Hepatic stellate cell (primary cell): Measurements from ENCODE around the gene SCN4A.
"Not testable (repeated sequence)": the region's sequence is repeated elsewhere in the genome, so short reads cannot be mapped to it uniquely, and the experiment has no call there.

ENCODE experiments used
- DNase-seq: peaks from one replicate; pipeline ENCODE4 v3.0.0; 2011; ENCODE audit warnings: low spot score

The SCN4A gene

DNA sequence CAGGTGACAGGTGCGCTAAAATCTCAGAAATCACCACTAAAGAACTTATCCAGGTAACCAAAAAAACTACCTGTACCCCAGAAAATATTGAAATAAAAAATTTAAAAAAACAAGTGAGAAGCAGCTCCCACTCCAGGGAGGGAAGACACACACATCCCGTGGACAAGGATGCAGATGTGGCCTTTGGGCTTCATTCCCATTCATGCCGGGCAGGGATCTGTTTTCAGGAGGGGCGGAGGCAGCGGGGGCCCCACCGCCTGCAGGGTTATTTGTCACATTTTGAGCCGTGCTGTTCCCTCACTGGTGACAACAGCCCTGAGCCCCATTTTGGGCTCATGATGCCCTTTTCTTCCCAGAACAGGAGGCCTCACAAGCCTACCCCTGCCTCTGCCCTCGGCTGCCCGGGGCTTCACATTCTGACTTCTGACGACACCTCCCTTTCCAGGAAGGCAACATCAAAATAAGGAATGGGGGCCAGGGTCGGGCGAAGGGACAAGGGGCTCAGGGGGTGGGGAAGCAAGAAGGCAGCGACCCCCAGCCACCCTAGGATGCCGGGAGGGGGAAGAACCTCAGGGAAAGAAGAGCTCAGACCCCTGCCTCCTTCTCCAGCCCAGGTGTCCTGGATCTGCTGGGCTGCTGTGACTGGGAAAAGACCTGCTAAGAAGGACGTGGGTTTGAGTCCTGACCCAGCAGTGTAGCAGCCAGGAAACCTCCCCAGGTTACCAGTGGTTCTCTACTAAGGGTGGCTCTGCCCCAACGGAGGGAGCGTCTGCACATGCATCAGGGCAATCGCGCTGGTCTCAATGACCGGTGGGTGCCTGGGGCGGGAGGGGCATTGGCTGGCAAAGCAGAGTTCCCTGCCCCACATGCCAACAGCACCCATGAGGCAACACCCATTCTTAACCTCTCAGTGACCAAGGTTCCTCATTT lies 38.3 kb downstream of the SCN4A start:
- no peak for DNase-seq

DNA sequence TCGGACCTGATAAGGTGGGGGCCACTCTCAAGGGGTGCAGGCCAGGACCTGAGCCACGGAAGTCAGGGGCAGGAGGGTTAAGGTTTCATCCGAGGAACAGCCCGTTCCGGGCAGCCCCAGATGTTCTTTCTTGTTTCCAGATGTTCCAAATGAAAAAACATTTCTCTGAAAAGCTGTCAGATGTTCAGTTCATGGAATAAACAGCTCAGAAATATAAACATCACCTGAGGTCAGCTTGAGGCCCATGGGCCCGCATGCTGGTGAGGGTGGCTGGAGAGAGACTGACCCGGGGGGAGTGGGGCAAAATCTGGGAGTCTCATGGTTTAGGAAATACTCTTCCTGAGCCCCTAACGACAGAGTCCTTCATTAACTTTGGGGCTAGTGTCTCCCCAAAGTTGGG lies 39.1 kb downstream of the SCN4A start:
- no peak for DNase-seq

DNA sequence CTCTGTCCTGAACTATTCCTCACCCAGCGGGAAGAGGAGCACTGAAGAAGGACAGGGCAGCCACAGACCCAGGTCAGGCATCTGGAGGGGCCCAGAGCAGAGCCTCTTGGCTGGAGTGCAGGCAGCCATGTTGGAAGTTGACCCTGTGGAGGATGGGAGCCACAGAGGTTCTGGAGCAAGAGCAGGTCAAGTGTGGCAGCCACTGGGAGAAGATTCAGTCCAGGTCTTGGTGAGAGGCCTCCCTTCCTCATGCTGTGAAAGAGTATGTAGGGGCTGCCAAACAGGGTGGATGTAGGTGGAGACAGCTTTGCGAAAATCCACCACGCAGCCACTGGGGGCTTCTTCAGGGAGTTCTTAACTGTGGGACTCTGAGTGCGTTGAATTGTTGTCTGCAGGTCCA lies 40.0 kb downstream of the SCN4A start:
- DNase-seq, result no peak

DNA sequence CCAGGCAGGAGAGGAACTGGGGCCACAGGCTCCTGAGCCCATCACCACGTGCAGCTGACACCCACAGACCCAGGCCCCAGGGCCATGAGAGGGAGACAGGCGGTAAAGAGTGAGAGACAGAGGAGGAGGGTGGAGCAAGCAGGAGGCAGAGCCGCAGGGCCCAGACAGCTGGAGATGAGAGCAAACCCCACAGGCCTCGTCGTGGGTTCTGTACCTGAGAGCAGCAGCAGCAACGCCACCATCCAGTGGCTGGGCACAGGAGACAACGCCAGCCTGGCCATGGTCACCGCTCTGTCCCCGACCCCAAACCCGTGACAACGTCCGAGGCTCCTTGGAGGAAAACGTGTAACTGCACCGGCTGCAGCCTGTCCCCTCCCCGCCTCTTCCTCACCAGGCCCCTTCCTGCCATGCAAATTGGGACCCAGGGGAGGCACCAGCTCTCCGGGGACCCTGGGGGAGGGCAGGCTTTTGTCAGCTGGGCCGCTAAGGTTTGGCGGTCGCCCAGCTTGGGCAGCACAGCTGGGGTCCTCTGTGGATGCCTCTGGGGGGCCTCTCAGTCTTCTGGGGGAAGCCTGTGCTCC lies 40.6 kb downstream of the SCN4A start, which contains the start of gene CD79B:
TSS of gene CD79B (minus strand) at position 351 of the 581 bp plus-strand sequence. CDS start at position 281, 70 bp downstream.
- DNase-seq, result no peak

DNA sequence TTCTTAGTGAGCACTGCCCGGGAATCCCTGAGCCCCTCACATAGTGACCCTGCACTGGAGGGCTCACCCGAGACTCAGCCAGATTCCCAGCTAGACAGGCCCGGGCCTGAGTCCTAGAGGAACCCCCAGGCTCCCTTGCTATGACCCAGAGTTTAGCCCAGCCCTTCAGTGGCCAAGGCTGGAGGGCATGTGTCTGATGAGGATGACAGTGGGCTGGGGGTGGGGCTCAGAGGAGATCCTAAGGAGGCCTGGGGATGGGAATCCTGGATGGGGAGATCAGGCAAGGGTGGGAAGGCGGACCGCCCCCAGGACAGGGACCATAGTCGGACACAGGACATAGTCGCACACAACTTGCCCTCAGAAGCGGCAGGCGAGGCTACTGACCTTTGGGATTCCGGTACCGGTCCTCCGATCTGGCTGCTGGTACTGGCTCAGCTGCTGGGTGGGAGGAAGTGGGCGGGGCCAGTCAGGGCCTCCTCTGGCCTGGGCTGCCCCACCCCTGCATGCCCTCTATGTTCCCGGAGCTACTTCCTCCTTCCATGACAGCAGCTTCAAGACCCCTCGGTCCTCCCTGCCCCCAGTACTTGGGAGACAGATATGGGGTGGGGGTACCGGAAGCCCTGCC lies 41.7 kb downstream of the SCN4A start:
- DNase-seq, result peak; percentile 56

DNA sequence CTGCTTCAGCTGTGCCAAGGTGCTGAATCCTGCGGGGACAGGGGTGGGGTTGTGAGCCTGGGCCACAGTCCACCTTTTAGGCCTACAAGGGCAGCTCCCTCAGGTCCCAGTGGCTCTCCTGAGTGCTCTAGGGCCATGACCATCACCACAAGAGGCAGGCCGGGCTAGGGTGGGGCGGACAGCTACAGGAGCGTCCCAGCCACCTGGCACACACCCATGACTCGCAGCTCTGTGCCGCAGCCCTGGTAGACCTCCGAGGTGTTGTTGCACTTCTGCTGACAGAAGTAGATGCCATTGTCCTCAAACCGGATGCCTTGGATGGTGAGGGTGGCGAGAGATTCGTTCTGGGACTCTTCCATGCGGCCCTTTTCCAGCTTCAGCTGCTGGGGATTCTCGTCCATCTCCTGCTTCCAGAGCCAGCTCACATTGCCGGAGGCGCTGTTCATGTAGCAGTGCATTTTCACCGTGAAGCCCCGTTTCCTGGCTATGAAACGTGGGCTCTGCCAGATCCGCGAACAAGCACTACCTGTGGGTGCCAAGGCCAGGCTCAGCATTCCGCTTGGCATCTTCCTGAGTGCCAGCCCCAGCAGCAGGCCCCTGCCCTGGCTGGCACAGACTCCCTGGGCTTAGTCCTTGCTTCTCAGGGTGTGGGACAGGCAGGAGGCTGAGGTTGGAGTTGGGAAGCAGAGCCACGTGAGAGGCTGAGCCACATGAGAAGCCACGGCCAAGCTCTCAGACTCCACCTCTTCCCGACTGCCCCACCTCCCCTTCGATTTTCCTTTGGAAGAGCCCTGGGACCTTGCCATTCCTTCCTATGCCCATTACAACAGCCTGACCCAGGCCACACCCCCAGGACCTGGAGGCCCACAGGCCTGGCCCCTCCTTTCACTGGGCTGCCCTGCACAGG lies 42.6 kb downstream of the SCN4A start:
- no peak for DNase-seq

DNA sequence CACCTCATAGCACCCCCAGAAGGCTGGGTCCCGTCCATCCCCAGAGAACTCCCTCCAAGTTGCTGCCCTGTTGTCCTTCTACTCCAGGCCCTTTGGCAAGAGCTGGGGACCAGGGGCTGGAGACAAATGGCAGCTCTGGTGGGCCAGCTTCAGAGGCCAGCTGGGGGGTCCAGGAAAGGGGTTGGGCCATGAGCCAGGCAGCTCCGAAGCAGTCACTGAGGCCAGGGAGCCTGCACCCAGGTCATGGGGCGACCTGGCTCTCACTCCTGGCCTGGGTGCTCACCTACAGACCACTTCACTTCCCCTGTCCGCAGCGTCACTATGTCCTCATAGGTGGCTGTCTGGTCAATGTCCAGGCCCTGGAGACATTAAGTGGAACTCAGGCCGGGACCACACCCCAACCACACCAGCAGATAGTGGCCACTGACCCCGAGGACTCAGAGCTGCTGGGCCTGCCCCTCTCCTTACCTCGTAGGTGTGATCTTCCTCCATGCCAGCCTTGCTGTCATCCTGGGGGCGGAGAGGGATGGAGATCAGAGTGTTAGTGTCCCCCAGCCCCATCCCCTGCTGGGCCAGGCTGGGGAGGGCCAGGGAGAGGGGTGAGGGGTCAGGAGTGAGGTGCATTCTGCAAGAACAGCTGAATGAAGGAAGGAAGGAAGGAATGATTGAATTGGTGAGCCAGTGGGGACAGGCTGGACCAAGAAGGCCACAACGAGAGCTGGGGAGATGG lies 43.6 kb downstream of the SCN4A start:
- no peak for DNase-seq

DNA sequence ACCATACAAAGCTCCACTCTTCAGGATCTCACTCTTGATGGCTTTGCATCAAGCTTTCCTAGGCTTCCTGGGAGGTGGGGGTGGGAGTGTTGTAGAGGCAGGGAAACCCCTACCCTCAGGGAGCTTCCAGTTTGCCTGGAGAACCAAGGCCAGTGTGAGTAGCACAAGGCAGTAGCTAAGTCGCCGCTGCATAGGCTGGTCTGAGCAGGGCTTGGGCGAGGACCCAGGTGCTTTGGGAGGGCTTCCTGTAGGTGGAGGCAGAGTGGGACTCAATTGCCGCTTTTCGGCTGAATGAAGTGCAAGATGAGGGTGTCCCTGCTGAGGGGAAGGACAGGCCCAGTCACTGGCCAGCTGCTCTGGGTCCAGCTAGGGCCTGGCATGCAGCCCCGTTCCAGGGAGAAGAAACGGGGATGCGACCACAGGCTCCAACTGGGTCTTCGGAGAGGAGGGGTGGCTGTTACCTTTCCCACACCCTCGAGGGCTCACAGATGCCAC lies 44.5 kb downstream of the SCN4A start:
- no peak for DNase-seq

DNA sequence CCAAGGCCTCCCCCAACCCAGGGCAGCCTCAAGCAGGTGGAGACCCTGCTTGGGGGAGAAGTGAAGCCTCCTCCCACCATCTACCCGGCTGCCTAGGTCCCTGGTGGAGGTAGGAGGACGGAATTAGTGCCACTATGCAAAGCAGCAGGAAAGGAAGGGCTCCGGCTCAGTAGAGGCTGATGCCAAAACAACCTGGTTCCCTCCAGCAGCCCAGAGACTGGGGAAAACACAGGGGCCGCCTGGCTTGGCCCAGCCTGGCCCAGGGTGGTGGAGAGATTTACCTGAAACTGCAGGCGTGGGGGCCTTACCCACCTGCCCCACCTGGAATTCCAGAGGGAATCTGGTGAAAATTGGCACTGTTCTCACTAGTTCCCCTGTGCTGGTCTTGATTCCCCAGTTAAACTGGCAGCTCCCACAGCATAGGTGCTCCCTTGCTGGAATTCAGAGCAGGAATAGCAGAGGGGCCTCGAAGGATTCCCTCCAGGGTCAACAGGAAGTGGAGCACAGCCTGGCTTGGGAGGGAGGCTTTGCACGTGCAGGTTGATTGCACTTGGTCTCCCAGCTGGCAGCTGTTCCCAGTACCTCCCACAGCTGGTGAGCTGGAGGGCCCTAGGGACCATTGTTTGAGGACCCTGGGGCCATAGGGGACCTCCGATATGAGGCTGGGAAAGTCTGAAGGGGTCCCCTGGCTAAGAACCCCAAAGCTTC lies 45.1 kb downstream of the SCN4A start:
- DNase-seq, result no peak

DNA sequence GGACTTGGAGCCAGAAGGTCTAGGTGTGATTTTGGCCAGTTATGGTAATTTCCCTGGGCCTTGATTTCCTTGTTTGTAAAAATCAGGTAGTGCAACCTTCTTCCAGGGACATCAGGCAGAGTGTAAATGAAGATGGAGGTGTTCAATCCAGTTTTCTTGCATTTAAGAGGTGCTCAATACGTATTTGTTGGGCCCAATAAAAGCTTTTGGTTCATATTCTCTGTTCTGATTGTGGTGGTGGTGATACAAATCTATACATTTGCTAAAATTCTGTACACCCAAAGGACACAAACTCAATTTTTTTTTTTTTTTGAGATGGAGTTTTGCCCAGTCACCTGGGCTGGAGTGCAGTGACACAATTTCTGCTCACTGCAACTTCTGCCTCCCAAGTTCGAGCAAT lies 46.6 kb downstream of the SCN4A start:
- DNase-seq, result no peak

DNA sequence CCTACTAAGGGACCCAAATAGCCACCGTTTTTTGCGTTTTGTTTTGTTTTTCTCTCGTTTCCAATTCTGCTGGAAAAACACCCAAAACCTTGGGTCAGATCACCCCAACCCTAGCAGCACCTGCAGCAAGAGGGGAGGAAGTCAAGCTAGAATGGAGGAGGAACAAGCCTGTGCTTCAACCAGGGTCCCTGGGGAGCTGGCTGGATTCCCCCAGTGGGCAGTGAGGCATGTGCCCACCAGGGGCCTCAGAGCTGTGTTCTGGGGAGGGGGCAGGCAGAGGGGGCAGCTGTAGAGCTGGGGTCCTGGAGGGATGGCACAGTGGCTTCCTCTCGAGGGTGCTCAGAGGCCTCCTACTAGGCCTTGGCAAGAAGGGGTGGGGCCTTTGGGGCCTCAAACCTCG lies 47.1 kb downstream of the SCN4A start:
- DNase-seq, result no peak

DNA sequence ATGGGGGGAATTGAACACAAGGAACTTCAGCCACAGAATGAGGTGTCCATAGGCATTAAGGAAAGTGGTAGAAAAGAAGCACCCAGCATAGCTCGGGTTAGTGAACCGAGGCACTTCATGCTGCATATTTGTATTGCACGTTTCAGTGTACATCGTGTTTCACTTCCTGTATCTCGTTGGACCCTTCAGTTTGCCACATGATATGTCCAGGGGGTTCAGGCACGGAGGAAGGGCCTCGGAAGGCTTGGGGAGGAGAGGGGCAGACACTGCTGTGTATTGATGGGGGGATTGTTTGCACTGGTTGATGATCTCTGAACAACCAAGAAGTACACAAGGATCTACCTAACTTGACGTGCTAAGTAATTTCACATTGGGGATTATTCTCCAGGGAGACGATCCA lies 50.3 kb downstream of the SCN4A start:
- DNase-seq, result not testable (repeated sequence)

DNA sequence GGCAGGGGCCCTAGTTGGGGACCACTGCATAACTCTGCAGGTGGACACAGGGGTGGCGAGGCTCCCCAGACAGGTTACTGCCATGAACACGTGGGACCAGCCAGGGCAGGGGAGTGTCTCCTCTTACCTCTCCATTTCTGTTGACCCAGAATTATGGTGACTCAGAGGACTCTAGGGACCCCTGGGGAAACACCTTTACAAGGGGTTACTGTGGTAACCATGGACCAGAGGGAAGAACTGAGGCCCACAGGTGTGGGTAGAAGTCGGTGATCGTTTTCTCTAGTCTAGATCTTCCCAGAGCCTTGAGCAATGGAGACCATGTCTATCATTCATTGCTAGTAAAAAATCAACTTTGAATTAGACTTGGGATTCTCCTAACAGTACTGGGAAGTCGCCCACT lies 51.9 kb downstream of the SCN4A start:
- DNase-seq, result not testable (repeated sequence)

DNA sequence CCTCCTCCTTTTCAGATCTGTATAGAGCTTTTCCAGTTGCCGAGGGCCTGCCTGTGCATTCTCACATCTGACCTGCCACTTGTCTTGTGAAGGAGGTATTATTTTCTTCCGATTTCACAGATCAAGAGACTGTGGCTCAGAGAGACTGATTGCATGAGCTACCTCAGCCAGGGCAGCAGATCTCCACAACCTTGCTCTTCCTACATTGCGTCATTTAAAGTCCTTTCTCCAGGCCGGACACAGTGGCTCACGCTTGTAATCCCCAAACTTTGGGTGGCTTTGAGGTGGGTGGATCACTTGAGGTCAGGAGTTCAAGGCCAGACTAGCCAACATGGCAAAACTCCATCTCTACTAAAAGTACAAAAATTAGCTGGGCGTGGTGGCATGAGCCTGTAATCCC lies 52.7 kb downstream of the SCN4A start:
- DNase-seq, result not testable (repeated sequence)

DNA sequence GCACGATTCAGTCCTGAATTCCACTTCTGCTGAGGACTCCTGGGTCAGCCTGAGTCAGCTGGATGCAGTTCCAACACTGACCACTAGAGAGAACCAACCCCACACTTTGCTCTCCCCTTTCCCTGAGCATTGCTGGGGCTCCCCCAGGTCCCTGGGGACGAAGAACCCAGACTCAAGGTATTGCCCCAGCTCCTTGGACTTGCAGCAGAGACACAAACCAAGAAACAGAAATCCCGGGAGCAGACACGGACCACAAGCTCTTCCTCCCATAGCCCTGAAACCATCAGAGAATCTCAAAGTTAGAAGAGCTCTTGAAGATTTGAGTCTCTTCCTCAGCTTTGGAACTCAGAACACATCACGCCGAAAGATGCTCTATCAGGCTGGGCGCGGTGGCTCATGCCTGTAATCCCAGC lies 53.4 kb downstream of the SCN4A start:
- DNase-seq, result peak; percentile 79

DNA sequence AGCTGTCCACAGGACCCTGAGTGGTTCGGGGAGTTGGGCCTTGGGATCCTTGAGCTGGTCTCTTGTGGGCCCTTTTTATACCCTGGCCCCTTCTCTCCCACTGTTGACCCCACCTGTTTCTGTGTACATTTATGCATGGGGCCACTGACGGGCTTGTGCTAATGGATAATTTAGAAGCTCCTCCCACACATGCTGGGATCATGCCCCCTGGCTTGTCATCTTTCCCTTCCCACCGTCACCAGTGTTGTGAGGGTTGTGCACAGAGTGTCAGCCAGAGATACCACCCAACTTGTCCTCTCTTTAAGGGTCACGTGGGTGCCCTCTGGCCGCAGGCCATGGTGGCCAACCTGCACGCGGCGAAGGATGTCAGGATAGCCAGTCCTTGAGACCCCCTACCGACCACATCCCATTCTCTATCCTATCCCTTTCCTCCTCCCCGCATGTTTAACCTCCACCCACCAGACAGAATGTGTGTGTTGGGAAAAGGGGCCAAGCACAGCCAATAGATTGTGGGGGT lies 53.9 kb downstream of the SCN4A start, which contains the start of gene GH1:
TSS of gene GH1 (minus strand) at position 51 of the 517 bp plus-strand sequence. CDS start 63 bp downstream, outside the sequence.
- DNase-seq, result not testable (repeated sequence)

DNA sequence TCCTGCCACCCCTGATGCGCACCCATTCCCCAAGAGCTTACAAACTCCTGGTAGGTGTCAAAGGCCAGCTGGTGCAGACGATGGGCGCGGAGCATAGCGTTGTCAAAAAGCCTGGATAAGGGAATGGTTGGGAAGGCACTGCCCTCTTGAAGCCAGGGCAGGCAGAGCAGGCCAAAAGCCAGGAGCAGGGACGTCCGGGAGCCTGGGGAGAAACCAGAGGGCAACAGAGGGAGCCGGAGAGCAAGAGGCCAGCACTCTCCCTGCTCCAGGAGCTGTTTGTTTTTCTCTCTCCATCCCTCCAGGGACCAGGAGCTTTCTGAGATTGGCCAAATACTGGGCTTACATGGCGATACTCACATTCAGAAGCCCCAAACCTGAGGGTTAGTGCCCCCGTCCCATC lies 54.4 kb downstream of the SCN4A start:
- no peak for DNase-seq

DNA sequence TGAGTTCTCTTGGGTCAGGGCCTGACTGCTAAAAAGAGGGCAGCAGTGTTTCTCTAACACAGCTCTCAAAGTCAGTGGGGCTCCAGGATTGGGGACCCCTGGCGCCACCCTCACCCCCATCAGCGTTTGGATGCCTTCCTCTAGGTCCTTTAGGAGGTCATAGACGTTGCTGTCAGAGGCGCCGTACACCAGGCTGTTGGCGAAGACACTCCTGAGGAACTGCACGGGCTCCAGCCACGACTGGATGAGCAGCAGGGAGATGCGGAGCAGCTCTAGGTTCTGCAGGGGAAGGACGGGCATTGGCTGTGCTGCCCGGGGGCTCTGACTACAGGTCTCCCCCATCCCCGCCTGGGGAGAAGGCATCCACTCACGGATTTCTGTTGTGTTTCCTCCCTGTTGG lies 55.1 kb downstream of the SCN4A start:
- no peak for DNase-seq

DNA sequence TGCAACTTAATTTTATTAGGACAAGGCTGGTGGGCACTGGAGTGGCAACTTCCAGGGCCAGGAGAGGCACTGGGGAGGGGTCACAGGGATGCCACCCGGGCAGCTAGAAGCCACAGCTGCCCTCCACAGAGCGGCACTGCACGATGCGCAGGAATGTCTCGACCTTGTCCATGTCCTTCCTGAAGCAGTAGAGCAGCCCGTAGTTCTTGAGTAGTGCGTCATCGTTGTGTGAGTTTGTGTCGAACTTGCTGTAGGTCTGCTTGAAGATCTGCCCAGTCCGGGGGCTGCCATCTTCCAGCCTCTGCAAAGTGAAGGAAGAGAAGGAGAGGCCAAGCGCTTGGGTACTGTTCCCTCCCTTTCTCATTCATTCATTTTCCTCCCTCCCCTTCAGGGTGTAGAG lies 55.5 kb downstream of the SCN4A start:
- not testable (repeated sequence) for DNase-seq
